Ishikawa (cell line): ENCODE data around the gene SPNS1.

ENCODE experiments used
- CEBPB ChIP-seq: IDR thresholded peaks from 2 replicates; pipeline ENCODE4 v1.6.1; 2012
- CREB1 ChIP-seq: IDR thresholded peaks from 2 replicates; pipeline ENCODE4 v1.6.1; 2012; ENCODE audit warnings: low read depth
- EGR1 ChIP-seq: IDR thresholded peaks from 2 replicates; pipeline ENCODE4 v1.6.1; 2012
- EP300 ChIP-seq: IDR thresholded peaks from 2 replicates; pipeline ENCODE4 v1.6.1; 2012; ENCODE audit warnings: borderline replicate concordance
- FOXM1 ChIP-seq: IDR thresholded peaks from 2 replicates; pipeline ENCODE4 v1.6.1; 2012; ENCODE audit warnings: low read depth, borderline replicate concordance
- NFIC ChIP-seq: IDR thresholded peaks from 2 replicates; pipeline ENCODE4 v1.6.1; 2012
- RAD21 ChIP-seq: IDR thresholded peaks from 2 replicates; pipeline ENCODE4 v1.6.1; 2012; ENCODE audit warnings: low read depth
- TAF1 ChIP-seq: IDR thresholded peaks from 2 replicates; pipeline ENCODE4 v1.6.1; 2012; ENCODE audit warnings: low read depth, mild to moderate bottlenecking
- TCF12 ChIP-seq: IDR thresholded peaks from 2 replicates; pipeline ENCODE4 v1.6.1; 2012; ENCODE audit warnings: low read depth
- TEAD4 ChIP-seq: IDR thresholded peaks from 2 replicates; pipeline ENCODE4 v1.6.1; 2012
- YY1 ChIP-seq: IDR thresholded peaks from 2 replicates; pipeline ENCODE4 v1.6.1; 2012; ENCODE audit warnings: low read depth
- ZBTB7A ChIP-seq: IDR thresholded peaks from 2 replicates; pipeline ENCODE4 v1.6.1; 2012; ENCODE audit warnings: low read depth
- TF ChIP-seq, protein P1 (sequence below): IDR thresholded peaks from 2 replicates; pipeline ENCODE4 v1.6.1; 2012; ENCODE audit warnings: low read depth, mild to moderate bottlenecking
- TF ChIP-seq, protein P2 (sequence below): IDR thresholded peaks from 2 replicates; pipeline ENCODE4 v1.6.1; 2012
- TF ChIP-seq, protein P3 (sequence below): IDR thresholded peaks from 2 replicates; pipeline ENCODE4 v1.6.1; 2012

SPNS1 gene

DNA sequence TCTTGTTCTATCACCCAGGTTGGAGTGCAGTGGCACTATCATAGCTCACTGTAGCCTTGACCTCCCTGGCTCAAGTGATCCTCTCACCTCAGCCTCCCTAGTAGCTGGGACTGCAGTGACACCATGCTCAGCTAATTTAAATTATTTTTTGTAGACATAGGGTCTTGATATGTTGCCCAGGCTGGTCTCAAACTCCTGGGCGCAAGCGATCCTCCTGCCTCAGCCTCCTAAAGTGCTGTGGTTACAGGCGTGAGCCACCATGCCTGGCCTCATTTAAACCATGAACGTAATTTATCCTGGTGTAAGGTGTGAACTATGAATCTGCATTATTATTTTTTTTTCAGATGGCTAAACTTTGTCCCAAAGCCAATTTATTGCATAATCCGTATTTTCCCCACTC lies 47.6 kb downstream of the SPNS1 start:
- TF ChIP-seq, protein P1, sequence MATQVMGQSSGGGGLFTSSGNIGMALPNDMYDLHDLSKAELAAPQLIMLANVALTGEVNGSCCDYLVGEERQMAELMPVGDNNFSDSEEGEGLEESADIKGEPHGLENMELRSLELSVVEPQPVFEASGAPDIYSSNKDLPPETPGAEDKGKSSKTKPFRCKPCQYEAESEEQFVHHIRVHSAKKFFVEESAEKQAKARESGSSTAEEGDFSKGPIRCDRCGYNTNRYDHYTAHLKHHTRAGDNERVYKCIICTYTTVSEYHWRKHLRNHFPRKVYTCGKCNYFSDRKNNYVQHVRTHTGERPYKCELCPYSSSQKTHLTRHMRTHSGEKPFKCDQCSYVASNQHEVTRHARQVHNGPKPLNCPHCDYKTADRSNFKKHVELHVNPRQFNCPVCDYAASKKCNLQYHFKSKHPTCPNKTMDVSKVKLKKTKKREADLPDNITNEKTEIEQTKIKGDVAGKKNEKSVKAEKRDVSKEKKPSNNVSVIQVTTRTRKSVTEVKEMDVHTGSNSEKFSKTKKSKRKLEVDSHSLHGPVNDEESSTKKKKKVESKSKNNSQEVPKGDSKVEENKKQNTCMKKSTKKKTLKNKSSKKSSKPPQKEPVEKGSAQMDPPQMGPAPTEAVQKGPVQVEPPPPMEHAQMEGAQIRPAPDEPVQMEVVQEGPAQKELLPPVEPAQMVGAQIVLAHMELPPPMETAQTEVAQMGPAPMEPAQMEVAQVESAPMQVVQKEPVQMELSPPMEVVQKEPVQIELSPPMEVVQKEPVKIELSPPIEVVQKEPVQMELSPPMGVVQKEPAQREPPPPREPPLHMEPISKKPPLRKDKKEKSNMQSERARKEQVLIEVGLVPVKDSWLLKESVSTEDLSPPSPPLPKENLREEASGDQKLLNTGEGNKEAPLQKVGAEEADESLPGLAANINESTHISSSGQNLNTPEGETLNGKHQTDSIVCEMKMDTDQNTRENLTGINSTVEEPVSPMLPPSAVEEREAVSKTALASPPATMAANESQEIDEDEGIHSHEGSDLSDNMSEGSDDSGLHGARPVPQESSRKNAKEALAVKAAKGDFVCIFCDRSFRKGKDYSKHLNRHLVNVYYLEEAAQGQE, result no peak

DNA sequence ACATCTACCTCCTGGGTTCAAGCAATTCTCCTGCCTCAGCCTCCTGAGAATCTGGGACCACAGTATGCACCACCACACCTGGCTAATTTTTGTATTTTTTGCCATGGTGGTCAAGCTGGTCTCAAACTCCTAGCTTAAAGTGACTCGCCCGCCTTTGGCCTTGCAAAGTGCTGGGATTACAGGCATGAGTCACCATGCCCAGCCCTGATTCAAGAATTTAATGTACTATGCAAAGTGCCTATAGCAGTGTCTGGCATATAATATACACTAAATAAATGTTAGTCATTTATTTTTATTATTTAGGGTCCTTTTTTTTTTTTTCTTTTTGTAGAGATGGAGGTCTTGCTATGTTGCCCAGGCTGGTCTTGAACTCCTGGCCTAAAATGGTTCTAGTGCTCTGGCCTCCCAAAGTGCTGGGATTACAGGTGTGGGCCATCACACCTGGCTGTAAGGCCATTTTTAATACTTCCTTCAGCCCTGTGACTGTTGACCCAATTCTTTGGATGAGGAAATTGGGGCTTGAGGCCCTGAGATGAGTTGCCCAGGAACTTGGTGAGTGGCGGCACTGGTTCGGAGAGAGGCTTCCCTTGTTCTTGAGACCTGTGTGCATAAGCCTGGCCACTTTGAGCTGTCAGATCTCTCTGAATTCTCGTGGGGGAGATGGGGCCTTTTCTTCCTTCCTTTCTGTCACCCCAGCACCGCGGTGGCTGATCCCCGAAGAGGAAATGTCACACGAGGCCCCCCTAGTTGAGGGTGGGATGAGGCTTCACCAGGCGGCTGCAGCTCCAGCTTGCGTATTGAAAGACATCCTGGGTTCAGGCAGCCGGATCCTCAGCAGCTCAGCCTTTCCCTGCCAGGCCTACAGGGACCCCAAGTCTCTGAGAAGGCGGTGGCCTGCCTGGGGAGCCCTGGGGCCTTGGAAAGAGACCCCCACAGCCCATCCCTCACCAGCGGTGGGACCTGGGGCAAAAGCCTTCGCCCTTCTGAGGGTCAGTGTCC lies 49.0 kb downstream of the SPNS1 start:
- TF ChIP-seq YY1 (no peak), RAD21 (no peak), NFIC (no peak), CEBPB (no peak), TCF12 (no peak), TAF1 (no peak), EP300 (no peak)
- TF ChIP-seq, protein P2, sequence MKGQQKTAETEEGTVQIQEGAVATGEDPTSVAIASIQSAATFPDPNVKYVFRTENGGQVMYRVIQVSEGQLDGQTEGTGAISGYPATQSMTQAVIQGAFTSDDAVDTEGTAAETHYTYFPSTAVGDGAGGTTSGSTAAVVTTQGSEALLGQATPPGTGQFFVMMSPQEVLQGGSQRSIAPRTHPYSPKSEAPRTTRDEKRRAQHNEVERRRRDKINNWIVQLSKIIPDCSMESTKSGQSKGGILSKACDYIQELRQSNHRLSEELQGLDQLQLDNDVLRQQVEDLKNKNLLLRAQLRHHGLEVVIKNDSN, result no peak

DNA sequence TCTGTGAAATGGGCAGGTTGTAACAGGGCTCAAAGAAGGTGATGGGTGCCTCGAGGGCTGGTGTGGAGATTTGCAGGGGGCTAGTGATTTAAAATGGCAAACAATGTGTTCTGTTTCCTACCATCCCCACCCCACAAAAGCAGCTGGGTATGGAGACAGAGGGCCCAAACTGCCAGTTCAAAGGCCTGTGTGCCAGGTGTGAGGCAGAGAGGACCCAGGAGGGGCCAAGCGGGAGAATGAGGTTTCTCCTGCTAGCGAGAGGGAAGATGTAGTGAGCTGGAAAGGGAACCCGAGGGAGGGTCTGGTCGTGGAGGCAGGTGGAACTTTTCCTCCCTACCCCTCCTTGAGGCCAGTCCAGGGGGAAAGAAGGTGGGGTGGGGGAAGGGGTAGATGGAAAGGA lies 49.7 kb downstream of the SPNS1 start:
- TF ChIP-seq RAD21, result no peak
- TF ChIP-seq YY1, result no peak
- TF ChIP-seq ZBTB7A, result no peak
- no peak for TF ChIP-seq EP300
- no peak for TF ChIP-seq TAF1
- TF ChIP-seq NFIC, result no peak
- TF ChIP-seq, protein P3, sequence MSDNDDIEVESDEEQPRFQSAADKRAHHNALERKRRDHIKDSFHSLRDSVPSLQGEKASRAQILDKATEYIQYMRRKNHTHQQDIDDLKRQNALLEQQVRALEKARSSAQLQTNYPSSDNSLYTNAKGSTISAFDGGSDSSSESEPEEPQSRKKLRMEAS, result no peak

DNA sequence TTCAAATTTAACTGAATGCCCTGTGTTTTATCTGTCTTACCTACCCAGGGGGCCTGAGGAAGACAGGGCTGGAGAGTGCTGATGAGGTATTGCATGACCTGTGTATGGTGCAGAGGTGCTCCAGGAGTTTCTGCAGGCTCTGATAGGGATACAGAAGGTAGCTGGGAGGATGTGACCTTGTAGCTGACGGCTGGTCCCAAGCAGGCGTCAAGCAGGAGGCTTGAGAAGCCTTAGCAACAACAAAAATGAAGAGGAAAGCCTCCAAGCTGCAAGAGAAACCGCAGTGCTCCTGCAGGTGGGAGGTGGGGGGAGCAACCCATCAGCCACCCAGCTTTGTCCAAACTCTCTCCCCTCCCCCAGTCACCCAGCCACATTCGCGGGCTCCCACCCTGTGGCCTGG lies 50.6 kb downstream of the SPNS1 start:
- no peak for TF ChIP-seq TEAD4
- no peak for TF ChIP-seq RAD21
- TF ChIP-seq EP300, result no peak
- no peak for TF ChIP-seq TCF12
- no peak for TF ChIP-seq ZBTB7A
- no peak for TF ChIP-seq EGR1
- TF ChIP-seq, protein P1, result no peak
- no peak for TF ChIP-seq NFIC
- no peak for TF ChIP-seq CREB1
- TF ChIP-seq, protein P2, result no peak
- TF ChIP-seq CEBPB, result no peak
- TF ChIP-seq TAF1, result no peak
- TF ChIP-seq, protein P3, result no peak
- no peak for TF ChIP-seq YY1
- TF ChIP-seq FOXM1, result no peak

DNA sequence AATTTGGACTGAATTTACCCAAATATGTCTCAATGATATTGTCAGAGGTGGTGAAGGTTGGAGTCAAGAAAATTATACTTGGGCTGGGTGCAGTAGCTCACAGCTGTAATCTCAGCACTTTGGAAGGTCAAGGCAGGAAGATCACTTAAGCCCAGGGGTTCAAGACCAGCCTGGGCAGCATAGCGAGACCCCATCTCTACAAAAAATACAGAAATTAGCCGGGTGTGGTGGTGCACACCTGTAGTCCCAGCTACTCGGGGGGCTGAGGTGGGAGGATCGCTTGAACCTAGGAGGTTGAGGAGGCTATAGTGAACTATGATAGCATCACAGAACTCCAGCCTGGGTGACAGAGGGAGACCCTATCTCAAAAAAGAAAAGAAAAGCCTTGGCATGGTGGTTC lies 51.2 kb downstream of the SPNS1 start:
- TF ChIP-seq TAF1, result no peak
- no peak for TF ChIP-seq NFIC

DNA sequence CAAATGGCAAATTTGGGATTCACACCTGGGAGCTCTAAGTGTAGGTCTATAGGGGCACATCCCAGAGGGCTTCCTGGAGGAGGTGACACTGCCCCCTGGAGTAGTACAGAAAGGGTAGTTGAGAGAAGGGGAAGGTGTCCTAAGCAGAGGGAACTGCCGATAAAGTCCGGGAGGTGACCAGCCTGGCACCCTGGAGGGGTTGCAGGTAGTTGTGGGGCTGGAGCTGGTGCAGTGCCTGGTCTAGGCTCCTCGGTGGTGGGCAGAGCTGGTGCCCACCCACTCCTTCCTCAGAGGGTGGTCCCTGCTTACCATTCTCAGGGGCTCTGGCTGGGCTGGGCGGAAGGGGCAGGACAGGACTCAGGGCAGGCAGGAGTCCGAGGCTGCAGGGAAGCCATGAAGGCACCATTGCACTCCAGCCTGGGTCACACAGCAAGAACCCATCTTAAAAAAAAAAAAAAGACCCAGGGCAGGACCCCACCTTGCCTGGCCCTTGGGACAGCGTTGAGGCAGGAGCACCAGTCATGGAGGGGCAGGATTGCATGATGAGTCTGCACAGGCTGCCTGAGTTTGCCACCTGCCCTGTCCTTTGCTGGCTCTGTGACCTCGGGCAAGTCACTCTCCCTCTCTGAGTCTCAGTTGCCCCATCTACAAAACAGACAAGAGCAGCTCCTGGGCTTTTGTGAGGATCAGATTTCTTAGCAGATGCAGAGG lies 54.0 kb downstream of the SPNS1 start:
- TF ChIP-seq ZBTB7A (no peak), FOXM1 (no peak), RAD21 (no peak), CEBPB (no peak), CREB1 (no peak), NFIC (no peak)
